T-helper 1 cell treated with Interleukin-12 subunit alpha and Interleukin-12 subunit beta and Interleukin-4 antibody, amounts not matched to agents 30 μg/mL and 1 μg/mL, for 36 hours (primary cell): ENCODE measurements around the gene ANXA2R.

Source experiments
- H3K27ac Mint-ChIP-seq: one replicate; pipeline ENCODE4 v1.8.0; 2021; ENCODE audit warnings: mild to moderate bottlenecking, mixed read lengths
- H3K27me3 Mint-ChIP-seq: one replicate; pipeline ENCODE4 v1.8.0; 2021; ENCODE audit warnings: low read depth, mixed read lengths
- H3K36me3 Mint-ChIP-seq: one replicate; pipeline ENCODE4 v1.8.0; 2021; ENCODE audit warnings: low read depth, mixed read lengths
- H3K4me1 Mint-ChIP-seq: one replicate; pipeline ENCODE4 v1.8.0; 2021; ENCODE audit warnings: low read depth, mixed read lengths
- H3K4me3 Mint-ChIP-seq: one replicate; pipeline ENCODE4 v1.8.0; 2021; ENCODE audit warnings: mild to moderate bottlenecking, moderate library complexity, mixed read lengths
- H3K9me3 Mint-ChIP-seq: one replicate; pipeline ENCODE4 v1.8.0; 2021; ENCODE audit warnings: mixed read lengths

The ANXA2R gene

GRCh38 chr5:43007246-43007910 is 32.7 kb downstream of the ANXA2R start:
- no peaks in the 10 kb centered on the region for H3K27me3 Mint-ChIP-seq
- H3K27ac Mint-ChIP-seq = peak overlapping the region; percentile 98
- no peaks in the 10 kb centered on the region for H3K9me3 Mint-ChIP-seq

DNA sequence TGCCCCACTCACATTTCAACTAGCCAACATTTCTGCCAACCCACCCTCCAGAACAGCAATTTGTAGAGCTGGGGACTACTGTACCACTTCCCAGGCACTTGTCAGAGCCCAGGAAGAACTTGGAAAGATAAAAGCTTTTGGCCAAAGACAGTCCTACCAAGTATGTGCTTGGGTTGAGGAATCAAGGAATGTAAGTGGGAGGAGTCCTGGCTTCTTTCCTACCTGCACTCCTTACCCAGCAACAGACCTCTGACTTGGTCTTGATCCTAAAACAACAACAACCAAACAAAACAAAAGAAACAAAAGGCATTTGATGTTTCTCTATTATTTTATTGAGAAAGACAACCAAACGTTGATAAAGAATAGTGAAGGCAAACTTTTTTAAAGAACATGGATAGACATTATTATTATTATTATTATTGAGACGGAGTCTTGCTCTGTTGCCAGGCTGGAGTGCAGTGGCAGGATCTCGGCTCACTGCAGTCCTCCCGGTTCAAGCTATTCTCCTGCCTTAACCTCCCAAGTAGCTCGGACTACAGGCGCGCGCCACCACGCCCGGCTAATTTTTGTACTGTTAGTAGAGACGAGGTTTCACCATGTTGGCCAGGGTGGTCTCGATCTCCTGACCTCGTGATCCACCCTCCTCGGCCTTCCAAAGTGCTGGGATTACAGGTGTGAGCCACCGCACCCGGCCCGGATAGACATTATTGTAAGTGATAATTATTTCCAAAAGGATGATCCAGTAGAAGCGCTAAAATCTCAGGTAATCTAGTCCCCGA is 33.5 kb downstream of the ANXA2R start:
- H3K27me3 Mint-ChIP-seq = peaks cover 2% of the 10 kb centered on the region
- peak overlapping the region; percentile 98 for H3K27ac Mint-ChIP-seq
- H3K4me3 Mint-ChIP-seq = peak overlapping the region; percentile 80
- no peaks in the 10 kb centered on the region for H3K9me3 Mint-ChIP-seq
- H3K36me3 Mint-ChIP-seq = peaks cover 1% of the 10 kb centered on the region
- peaks cover 30% of the 10 kb centered on the region for H3K4me1 Mint-ChIP-seq

More at GRCh38 chr5:43007246-43007910, 32.7 kb downstream of the ANXA2R start:
- Mint-ChIP-seq H3K4me1 (peaks cover 30% of the 10 kb centered on the region), H3K36me3 (no peaks in the 10 kb centered on the region), H3K4me3 (peak overlapping the region; percentile 80)

DNA sequence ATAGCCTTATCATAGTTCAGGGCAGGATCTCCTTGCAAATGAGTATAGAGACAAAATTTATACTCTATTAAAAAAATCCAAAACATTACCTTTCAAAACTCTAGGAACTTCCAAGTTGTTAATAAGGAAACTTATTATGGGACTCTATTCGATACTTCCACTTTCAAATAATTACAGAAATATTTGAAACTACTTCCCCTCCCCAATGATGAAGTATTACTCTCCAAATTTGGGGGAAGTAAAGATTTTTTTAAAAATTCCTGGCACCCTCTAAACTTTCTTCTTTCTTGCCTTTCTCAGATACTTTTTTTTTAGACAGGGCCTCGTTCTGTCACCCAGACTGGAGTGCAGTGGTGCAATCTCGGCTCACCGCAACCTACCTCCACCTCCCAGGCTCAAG is 35.1 kb downstream of the ANXA2R start:
- Mint-ChIP-seq H3K36me3 (peaks cover 4% of the 10 kb centered on the region), H3K9me3 (no peaks in the 10 kb centered on the region), H3K4me1 (peaks cover 26% of the 10 kb centered on the region), H3K4me3 (no peak overlapping the region), H3K27me3 (peaks cover 11% of the 10 kb centered on the region), H3K27ac (no peak overlapping the region)

GRCh38 chr5:43001748-43002147 is 38.4 kb downstream of the ANXA2R start:
- H3K4me1 Mint-ChIP-seq = peaks cover 10% of the 10 kb centered on the region
- peaks cover 18% of the 10 kb centered on the region for H3K27me3 Mint-ChIP-seq
- H3K9me3 Mint-ChIP-seq = no peaks in the 10 kb centered on the region
- H3K4me3 Mint-ChIP-seq = no peak overlapping the region
- H3K27ac Mint-ChIP-seq = no peak overlapping the region
- peaks cover 4% of the 10 kb centered on the region for H3K36me3 Mint-ChIP-seq

DNA sequence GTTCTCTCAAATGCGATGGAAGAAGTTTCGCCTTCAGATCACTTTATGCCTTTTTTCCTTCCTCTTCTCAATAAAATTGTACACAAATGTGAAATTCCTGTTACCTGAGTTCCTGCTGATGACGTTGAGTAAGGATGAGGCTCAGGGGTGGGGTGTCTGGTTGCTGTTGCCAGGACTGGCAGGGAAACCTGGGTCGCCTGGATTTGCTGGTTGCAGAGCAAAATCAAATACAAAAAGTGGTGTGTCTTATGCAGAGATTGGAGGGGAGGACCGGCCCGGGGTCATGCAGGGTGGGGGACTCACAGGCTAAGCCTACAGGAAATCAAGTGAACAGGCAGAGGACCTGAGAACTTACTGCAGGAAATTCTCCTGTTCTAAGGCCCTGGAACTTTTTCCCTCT is 39.2 kb downstream of the ANXA2R start:
- Mint-ChIP-seq H3K9me3 (no peaks in the 10 kb centered on the region), H3K4me1 (peaks cover 12% of the 10 kb centered on the region), H3K36me3 (peaks cover 4% of the 10 kb centered on the region), H3K27me3 (peaks cover 18% of the 10 kb centered on the region), H3K27ac (no peak overlapping the region), H3K4me3 (no peak overlapping the region)

DNA sequence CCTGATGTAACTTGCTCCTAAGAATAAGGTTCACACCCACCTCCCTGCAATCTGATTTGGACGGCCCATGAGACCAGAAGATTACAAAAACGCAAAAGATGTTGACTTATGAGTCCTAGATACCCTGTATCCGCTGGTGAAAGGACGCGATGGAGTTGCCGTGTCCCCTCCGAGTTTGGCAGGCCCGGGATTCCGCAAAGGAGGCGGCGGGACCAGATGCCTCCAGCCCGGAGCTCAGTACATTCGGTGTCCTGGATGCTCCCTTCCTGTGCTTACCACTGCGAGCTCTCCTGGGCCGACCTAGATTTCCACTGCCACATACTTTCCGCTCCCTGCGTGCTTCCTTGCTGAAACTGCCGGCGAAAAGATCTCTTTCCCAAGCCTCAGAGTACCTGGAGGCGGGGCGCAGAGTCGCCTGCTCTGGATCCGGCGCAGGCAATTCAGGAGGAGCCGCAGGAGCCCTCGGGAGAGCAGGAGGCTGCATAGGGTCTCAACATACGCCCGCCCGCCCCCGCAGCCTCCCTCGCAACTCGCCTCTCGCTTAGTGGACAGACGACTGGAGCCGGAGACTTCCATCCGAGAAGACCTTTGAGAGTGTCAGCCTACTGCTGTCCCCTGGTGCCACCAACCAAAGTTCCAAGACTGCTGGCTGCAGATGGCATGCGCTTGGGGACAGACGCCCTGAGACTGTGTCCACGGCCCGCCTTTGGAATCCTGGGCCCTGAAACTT is 39.8 kb downstream of the ANXA2R start:
- no peak overlapping the region for H3K27ac Mint-ChIP-seq
- H3K4me3 Mint-ChIP-seq = no peak overlapping the region
- peaks cover 4% of the 10 kb centered on the region for H3K36me3 Mint-ChIP-seq

GRCh38 chr5:42995360-42995751 is 44.8 kb downstream of the ANXA2R start:
- Mint-ChIP-seq H3K4me3 (peak overlapping the region; percentile 94), H3K9me3 (no peaks in the 10 kb centered on the region), H3K27ac (peak overlapping the region; percentile 100), H3K4me1 (peaks cover 34% of the 10 kb centered on the region), H3K36me3 (peaks cover 3% of the 10 kb centered on the region), H3K27me3 (peaks cover 9% of the 10 kb centered on the region)

More for the DNA sequence above, 39.8 kb downstream of the ANXA2R start:
- H3K9me3 Mint-ChIP-seq = no peaks in the 10 kb centered on the region
- H3K27me3 Mint-ChIP-seq = peaks cover 18% of the 10 kb centered on the region
- H3K4me1 Mint-ChIP-seq = peaks cover 14% of the 10 kb centered on the region

GRCh38 chr5:42994555-42995359 is 45.4 kb downstream of the ANXA2R start:
- H3K4me3 Mint-ChIP-seq = peak overlapping the region; percentile 94
- H3K9me3 Mint-ChIP-seq = no peaks in the 10 kb centered on the region
- peaks cover 3% of the 10 kb centered on the region for H3K36me3 Mint-ChIP-seq
- H3K27me3 Mint-ChIP-seq = peaks cover 5% of the 10 kb centered on the region
- H3K4me1 Mint-ChIP-seq = peaks cover 35% of the 10 kb centered on the region
- peak overlapping the region; percentile 100 for H3K27ac Mint-ChIP-seq

DNA sequence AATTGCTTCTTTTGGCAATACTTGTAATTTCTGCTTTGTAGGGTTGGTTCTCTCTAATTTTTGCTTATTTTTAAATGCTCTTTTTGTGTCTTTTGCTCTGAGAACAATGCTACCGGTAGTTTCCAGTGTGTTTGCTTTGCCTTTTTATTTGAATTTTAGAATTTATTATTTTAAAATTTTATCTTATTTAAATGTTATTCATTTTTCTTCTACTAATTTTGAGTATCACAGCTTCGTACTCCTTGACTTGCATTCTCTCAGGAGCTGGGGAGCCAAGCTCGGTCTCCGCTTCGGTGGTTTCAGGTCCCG is 45.9 kb downstream of the ANXA2R start:
- H3K36me3 Mint-ChIP-seq = peaks cover 3% of the 10 kb centered on the region
- peak overlapping the region; percentile 94 for H3K4me3 Mint-ChIP-seq
- H3K4me1 Mint-ChIP-seq = peaks cover 40% of the 10 kb centered on the region
- peaks cover 5% of the 10 kb centered on the region for H3K27me3 Mint-ChIP-seq
- H3K27ac Mint-ChIP-seq = peak overlapping the region; percentile 100
- H3K9me3 Mint-ChIP-seq = no peaks in the 10 kb centered on the region

DNA sequence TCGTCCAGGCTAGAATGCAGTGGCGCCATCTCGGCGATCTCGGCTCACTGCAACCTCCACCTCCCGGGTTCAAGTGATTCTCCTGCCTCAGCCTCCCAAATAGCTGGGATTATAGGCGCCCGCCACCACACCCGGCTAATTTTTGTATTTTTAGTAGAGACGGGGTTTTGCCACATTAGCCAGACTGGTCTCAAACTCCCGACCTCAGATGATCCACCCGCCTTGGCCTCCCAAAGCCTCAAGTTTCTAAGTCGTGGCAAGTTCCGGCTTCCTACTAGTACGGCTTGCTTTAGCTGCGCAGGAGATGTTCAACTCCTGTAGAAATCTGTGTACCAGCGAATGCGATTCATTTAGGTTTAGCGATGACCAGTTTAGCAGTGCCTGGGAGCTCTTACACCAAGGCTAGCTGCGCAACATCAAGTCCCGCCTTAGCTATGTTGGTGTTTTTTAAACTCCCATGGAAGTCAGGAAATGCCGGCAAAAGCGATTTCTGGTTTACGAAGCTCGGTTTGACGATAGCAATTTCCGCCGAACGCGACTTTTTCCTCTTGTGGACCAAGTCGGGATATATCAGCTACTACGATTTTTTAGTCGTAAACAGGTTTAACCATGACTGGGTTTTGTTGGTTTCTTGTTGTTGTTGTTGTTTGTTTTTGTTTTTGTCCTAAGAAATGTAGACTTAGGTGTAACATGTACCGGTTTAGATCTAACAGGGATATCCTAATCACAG is 46.4 kb downstream of the ANXA2R start:
- no peaks in the 10 kb centered on the region for H3K9me3 Mint-ChIP-seq
- H3K36me3 Mint-ChIP-seq = peaks cover 6% of the 10 kb centered on the region
- peaks cover 4% of the 10 kb centered on the region for H3K27me3 Mint-ChIP-seq
- H3K4me1 Mint-ChIP-seq = peaks cover 44% of the 10 kb centered on the region
- peak overlapping the region; percentile 100 for H3K27ac Mint-ChIP-seq
- peak overlapping the region; percentile 94 for H3K4me3 Mint-ChIP-seq

GRCh38 chr5:42992088-42992879 is 47.8 kb downstream of the ANXA2R start:
- Mint-ChIP-seq H3K27ac (peak overlapping the region; percentile 100), H3K36me3 (peaks cover 11% of the 10 kb centered on the region), H3K9me3 (no peaks in the 10 kb centered on the region), H3K4me3 (peak overlapping the region; percentile 94), H3K27me3 (no peaks in the 10 kb centered on the region), H3K4me1 (peaks cover 48% of the 10 kb centered on the region)

- Mint-ChIP-seq H3K4me1 (peaks cover 52% of the 10 kb centered on the region), H3K36me3 (peaks cover 15% of the 10 kb centered on the region)
These were observed 48.6 kb downstream of the ANXA2R start for GRCh38 chr5:42991404-42992087.

More at GRCh38 chr5:42991404-42992087, 48.6 kb downstream of the ANXA2R start:
- Mint-ChIP-seq H3K27ac (peak overlapping the region; percentile 100), H3K27me3 (no peaks in the 10 kb centered on the region), H3K9me3 (no peaks in the 10 kb centered on the region), H3K4me3 (peak overlapping the region; percentile 94)
